Measurements from ENCODE around the gene ZNF496. TPM values are rescaled to one million over a fixed set of nuclear protein-coding genes. Genes with fewer than 3 reads are reported as not detected.
"Not testable (repeated sequence)": the region's sequence is repeated elsewhere in the genome, so short reads cannot be mapped to it uniquely, and the experiment has no call there.

Gene ZNF496
- polyA plus RNA-seq, result 18.0 TPM
- long read RNA-seq, donor 1, full-length matches to known transcripts, result 2 of 2 reads
- long read RNA-seq, donor 1, partial matches to known transcripts, result 0 of 2 reads
- long read RNA-seq, donor 1, other reads (novel, unspliced or antisense), result 0 of 2 reads
- long read RNA-seq, donor 2, full-length matches to known transcripts, result 3 of 3 reads
- long read RNA-seq, donor 2, partial matches to known transcripts, result 0 of 3 reads
- long read RNA-seq, donor 2, other reads (novel, unspliced or antisense), result 0 of 3 reads
- long read RNA-seq, donor 3, result 0 reads
- long read RNA-seq, donor 4, result 0 reads
- long read RNA-seq, donor 5, partial matches to known transcripts, result 0 of 1 reads
- long read RNA-seq, donor 5, other reads (novel, unspliced or antisense), result 0 of 1 reads
- long read RNA-seq, donor 6, full-length matches to known transcripts, result 3 of 3 reads
- long read RNA-seq, donor 6, partial matches to known transcripts, result 0 of 3 reads
- long read RNA-seq, donor 6, other reads (novel, unspliced or antisense), result 0 of 3 reads
- long read RNA-seq, donor 7, result 0 reads
- long read RNA-seq, donor 8, full-length matches to known transcripts, result 2 of 2 reads
- long read RNA-seq, donor 8, partial matches to known transcripts, result 0 of 2 reads
- long read RNA-seq, donor 8, other reads (novel, unspliced or antisense), result 0 of 2 reads
- long read RNA-seq, donor 9, full-length matches to known transcripts, result 4 of 4 reads
- long read RNA-seq, donor 9, partial matches to known transcripts, result 0 of 4 reads
- long read RNA-seq, donor 9, other reads (novel, unspliced or antisense), result 0 of 4 reads
- long read RNA-seq, donor 10, full-length matches to known transcripts, result 1 of 1 reads
- long read RNA-seq, donor 10, partial matches to known transcripts, result 0 of 1 reads
- long read RNA-seq, donor 10, other reads (novel, unspliced or antisense), result 0 of 1 reads
- long read RNA-seq, donor 11, full-length matches to known transcripts, result 1 of 1 reads
- long read RNA-seq, donor 11, partial matches to known transcripts, result 0 of 1 reads
- long read RNA-seq, donor 11, other reads (novel, unspliced or antisense), result 0 of 1 reads

- peaks cover 12% of the 10 kb centered on the region for H3K4me1 ChIP-seq (ENCODE audit: control insufficient read depth, insufficient read depth, low read length)
- no CpG with 5 or more reads among the region's 93 CpGs for WGBS (ENCODE audit: insufficient coverage, low lambda C conversion rate)
- no peaks in the 10 kb centered on the region for H3K9me3 ChIP-seq (ENCODE audit: control insufficient read depth, low read depth, low read length)
- no peaks in the 10 kb centered on the region for H3K27me3 ChIP-seq (ENCODE audit: control insufficient read depth, insufficient read depth, low read length)
- peak within 1 kb of the TSS; percentile 98 for H3K4me3 ChIP-seq (ENCODE audit: low read length)
- H3K27ac ChIP-seq (ENCODE audit: low read length), result peak within 1 kb of the TSS; percentile 84
- H3K36me3 ChIP-seq (ENCODE audit: control insufficient read depth, insufficient read depth, low read length), result peaks cover 28% of the 10 kb centered on the region
- peak; percentile 69 to 87 for DNase-seq
Measured at GRCh38 chr1:247331525-247332214, at the start of gene ZNF496. Gene ZNF496 (minus strand): TSS chr1:247331867. CDS start chr1:247329578, 2,289 bp downstream.

DNA sequence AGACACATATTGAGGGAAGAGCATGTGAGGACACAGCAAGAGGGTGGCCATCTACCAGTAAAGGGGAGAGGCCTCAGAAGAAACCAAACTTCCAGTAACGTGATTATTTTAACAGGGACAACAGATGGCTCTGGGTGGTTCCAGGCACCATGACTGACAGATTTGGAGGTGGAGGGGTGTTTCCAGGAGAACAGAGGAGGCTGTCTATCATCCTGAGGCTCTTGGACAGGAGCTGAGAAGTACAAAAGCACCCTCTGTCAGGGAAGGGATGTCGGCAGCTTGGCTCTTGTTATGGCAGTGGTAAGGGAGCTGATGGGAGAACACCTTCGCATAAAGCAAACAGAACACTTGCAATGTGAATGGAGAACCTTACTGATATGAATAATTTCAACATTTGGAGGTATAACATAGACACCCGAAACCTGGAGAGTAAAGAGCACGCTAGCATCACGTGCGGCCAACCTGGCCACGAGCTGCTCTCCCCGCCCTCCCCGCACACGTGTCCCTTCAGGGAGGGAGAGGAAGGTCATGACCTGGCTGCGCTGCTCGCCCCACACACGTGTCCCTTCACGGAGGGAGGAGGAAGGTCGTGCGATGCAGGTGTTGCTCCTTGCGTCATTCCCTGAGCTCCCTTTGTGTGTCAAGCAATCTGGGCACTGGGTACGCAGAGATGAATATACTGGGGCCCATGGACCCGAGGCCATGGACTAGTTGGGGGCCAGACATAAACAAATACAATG lies 46.8 kb upstream of the ZNF496 start:
- WGBS (ENCODE audit: insufficient coverage, low lambda C conversion rate), result 80% methylated on average over 1 of the region's 20 CpGs
- no peak overlapping the region for H3K4me3 ChIP-seq (ENCODE audit: low read length)
- H3K27me3 ChIP-seq (ENCODE audit: control insufficient read depth, insufficient read depth, low read length), result no peaks in the 10 kb centered on the region
- no peaks in the 10 kb centered on the region for H3K36me3 ChIP-seq (ENCODE audit: control insufficient read depth, insufficient read depth, low read length)
- H3K27ac ChIP-seq (ENCODE audit: low read length), result no peak overlapping the region
- no peaks in the 10 kb centered on the region for H3K4me1 ChIP-seq (ENCODE audit: control insufficient read depth, insufficient read depth, low read length)
- no peak for DNase-seq
- H3K9me3 ChIP-seq (ENCODE audit: control insufficient read depth, low read depth, low read length), result peaks cover 2% of the 10 kb centered on the region

GRCh38 chr1:247377656-247378055 lies 46.0 kb upstream of the ZNF496 start:
- H3K27ac ChIP-seq (ENCODE audit: low read length); H3K4me3 ChIP-seq (ENCODE audit: low read length); H3K9me3 ChIP-seq (ENCODE audit: control insufficient read depth, low read depth, low read length); H3K27me3 ChIP-seq (ENCODE audit: control insufficient read depth, insufficient read depth, low read length); DNase-seq; H3K36me3 ChIP-seq (ENCODE audit: control insufficient read depth, insufficient read depth, low read length); H3K4me1 ChIP-seq (ENCODE audit: control insufficient read depth, insufficient read depth, low read length): not testable (repeated sequence)
- no CpG with 5 or more reads among the region's 7 CpGs for WGBS (ENCODE audit: insufficient coverage, low lambda C conversion rate)

DNA sequence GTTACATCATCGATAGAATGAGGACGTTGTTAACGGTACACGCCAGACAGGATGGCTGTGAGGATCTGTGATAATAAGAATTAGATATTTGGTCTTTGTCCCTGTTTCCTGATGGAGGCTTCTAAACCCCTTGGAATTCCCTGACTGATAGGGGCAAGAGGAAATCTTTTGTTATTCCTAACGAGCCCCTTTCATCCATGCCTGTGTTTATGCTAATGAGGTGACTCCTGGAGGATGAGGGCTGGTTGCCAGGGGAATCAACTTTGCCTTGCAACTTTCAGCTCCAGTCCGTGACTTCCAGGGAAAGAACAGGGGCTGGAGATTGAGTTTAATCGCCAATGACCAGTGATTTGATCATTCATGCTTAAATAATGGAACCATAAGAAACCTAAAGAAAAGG lies 45.0 kb upstream of the ZNF496 start:
- no peaks in the 10 kb centered on the region for H3K4me1 ChIP-seq (ENCODE audit: control insufficient read depth, insufficient read depth, low read length)
- H3K27ac ChIP-seq (ENCODE audit: low read length), result no peak overlapping the region
- H3K4me3 ChIP-seq (ENCODE audit: low read length), result no peak overlapping the region
- H3K27me3 ChIP-seq (ENCODE audit: control insufficient read depth, insufficient read depth, low read length), result no peaks in the 10 kb centered on the region
- no CpG with 5 or more reads among the region's 7 CpGs for WGBS (ENCODE audit: insufficient coverage, low lambda C conversion rate)
- H3K36me3 ChIP-seq (ENCODE audit: control insufficient read depth, insufficient read depth, low read length), result no peaks in the 10 kb centered on the region
- peaks cover 2% of the 10 kb centered on the region for H3K9me3 ChIP-seq (ENCODE audit: control insufficient read depth, low read depth, low read length)
- no peak for DNase-seq

GRCh38 chr1:247375747-247376146 lies 44.1 kb upstream of the ZNF496 start:
- Histone ChIP-seq H3K9me3 (ENCODE audit: control insufficient read depth, low read depth, low read length) (peaks cover 2% of the 10 kb centered on the region), H3K36me3 (ENCODE audit: control insufficient read depth, insufficient read depth, low read length) (no peaks in the 10 kb centered on the region), H3K27ac (ENCODE audit: low read length) (no peak overlapping the region), H3K4me3 (ENCODE audit: low read length) (no peak overlapping the region), H3K27me3 (ENCODE audit: control insufficient read depth, insufficient read depth, low read length) (no peaks in the 10 kb centered on the region), H3K4me1 (ENCODE audit: control insufficient read depth, insufficient read depth, low read length) (no peaks in the 10 kb centered on the region)
- 100% methylated on average over 1 of the region's 14 CpGs for WGBS (ENCODE audit: insufficient coverage, low lambda C conversion rate)
- DNase-seq, result no peak

DNA sequence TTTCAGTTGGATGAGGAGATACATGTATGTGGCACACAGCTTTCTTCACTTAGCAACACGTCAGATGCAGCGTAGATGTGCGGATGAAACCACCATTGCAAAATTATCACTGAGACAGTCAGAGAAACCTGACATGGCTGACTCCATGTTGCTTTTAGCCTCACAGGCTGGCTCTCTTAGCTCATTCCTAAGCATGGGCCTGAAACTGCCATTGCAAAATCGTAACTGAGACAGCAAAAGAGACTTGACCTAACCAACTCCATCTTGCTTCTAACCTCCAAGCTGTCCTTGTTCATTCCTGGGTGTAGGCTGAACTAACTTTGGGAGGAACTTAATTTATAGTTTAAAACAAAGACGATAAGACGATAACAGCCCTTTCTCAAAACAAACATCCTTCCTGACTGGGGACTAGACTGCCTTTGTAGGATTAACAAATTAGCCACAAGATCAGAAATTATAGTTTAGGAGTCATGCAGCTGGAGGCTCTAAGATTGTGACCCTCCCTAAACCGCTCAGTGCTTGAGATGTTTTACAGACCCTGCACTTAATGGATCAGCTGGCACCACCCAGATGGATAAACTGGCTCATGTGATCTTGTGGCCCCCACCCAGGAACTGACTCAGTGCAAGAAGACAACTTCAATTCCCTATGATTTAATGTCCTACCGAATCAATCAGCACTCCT lies 43.1 kb upstream of the ZNF496 start:
- not testable (repeated sequence) for H3K27ac ChIP-seq (ENCODE audit: low read length); H3K27me3 ChIP-seq (ENCODE audit: control insufficient read depth, insufficient read depth, low read length); H3K4me1 ChIP-seq (ENCODE audit: control insufficient read depth, insufficient read depth, low read length); DNase-seq; H3K9me3 ChIP-seq (ENCODE audit: control insufficient read depth, low read depth, low read length); H3K36me3 ChIP-seq (ENCODE audit: control insufficient read depth, insufficient read depth, low read length); H3K4me3 ChIP-seq (ENCODE audit: low read length)
- no CpG with 5 or more reads among the region's 8 CpGs for WGBS (ENCODE audit: insufficient coverage, low lambda C conversion rate)

DNA sequence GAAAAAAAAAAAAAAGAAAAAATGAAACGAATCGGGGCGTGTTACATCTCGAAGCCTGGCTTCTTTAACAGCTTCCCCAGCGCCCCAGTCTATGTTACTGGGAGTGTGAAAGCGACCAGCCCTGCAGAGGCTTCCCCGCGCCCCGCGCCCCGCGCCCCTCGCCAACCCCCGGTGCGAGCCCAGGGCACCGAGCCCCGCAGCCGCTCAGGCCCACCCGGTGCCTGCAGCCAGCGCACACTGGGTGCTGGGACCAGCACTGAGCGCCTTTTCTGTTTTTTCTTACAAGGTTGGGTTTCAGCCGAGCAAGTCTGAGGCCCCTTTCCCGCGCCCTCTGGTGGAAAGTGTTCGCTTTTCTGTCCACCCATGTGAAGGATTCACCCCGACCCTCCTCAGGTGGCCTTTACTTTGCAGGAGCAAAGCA lies 42.1 kb upstream of the ZNF496 start:
- H3K4me3 ChIP-seq (ENCODE audit: low read length), result no peak overlapping the region

DNA sequence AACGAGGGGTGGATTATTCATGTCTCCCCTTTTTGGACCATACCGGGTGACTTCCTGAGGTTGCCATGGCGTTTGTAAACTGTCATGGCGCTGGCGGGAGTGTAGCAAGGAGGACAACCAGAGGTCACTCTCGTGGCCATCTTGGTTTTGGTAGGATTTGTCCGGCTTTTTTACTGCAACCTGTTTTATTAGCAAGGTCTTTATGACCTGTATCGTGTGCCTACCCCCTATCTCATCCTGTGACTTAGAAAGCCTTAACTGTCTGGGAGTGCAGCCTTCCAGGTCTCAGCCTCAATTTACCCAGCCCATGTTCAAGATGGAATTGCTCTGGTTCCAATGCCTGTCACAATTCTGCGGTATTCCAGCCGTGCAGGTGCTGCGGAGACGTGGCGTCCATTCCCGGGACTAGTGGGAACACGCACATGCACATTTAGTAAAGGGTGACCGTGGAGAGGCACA lies 40.2 kb upstream of the ZNF496 start:
- WGBS (ENCODE audit: insufficient coverage, low lambda C conversion rate), result no CpG with 5 or more reads among the region's 16 CpGs
- no peak for DNase-seq
- no peaks in the 10 kb centered on the region for H3K4me1 ChIP-seq (ENCODE audit: control insufficient read depth, insufficient read depth, low read length)
- H3K27me3 ChIP-seq (ENCODE audit: control insufficient read depth, insufficient read depth, low read length), result no peaks in the 10 kb centered on the region
- no peaks in the 10 kb centered on the region for H3K9me3 ChIP-seq (ENCODE audit: control insufficient read depth, low read depth, low read length)
- no peak overlapping the region for H3K4me3 ChIP-seq (ENCODE audit: low read length)
- H3K27ac ChIP-seq (ENCODE audit: low read length), result no peak overlapping the region
- H3K36me3 ChIP-seq (ENCODE audit: control insufficient read depth, insufficient read depth, low read length), result no peaks in the 10 kb centered on the region

More for the DNA sequence above, 42.1 kb upstream of the ZNF496 start:
- no peaks in the 10 kb centered on the region for H3K36me3 ChIP-seq (ENCODE audit: control insufficient read depth, insufficient read depth, low read length)
- no peaks in the 10 kb centered on the region for H3K9me3 ChIP-seq (ENCODE audit: control insufficient read depth, low read depth, low read length)
- H3K4me1 ChIP-seq (ENCODE audit: control insufficient read depth, insufficient read depth, low read length), result no peaks in the 10 kb centered on the region
- 23% methylated on average over 3 of the region's 26 CpGs for WGBS (ENCODE audit: insufficient coverage, low lambda C conversion rate)
- no peak overlapping the region for H3K27ac ChIP-seq (ENCODE audit: low read length)
- DNase-seq, result peak in 1 of 2 donors; percentile 28
- no peaks in the 10 kb centered on the region for H3K27me3 ChIP-seq (ENCODE audit: control insufficient read depth, insufficient read depth, low read length)
